ENCODE results near the gene LMX1B. TPM values are rescaled to one million over a fixed set of nuclear protein-coding genes. Genes with fewer than 3 reads are reported as not detected.

LMX1B gene
- total and polyA plus RNA-seq, 7 donors: 0.01 to 0.26 (median 0.08) TPM; not detected in 1

GRCh38 chr9:126615245-126615790 lies 1.6 kb downstream of the LMX1B start:
- peak overlapping the region; percentile 30 for H3K4me3 ChIP-seq
- H3K9me3 ChIP-seq: no peaks in the 10 kb centered on the region
- H3K4me1 ChIP-seq: peaks cover 13% of the 10 kb centered on the region
- no peak overlapping the region for H3K27ac ChIP-seq
- WGBS, 3 donors: 8 to 14% (median 11%) methylated on average over 30 to 62 of the region's 62 CpGs
- DNase-seq (peak in 1 of 2 donors; percentile 51), ATAC-seq (no peak)
- H3K27me3 ChIP-seq (ENCODE audit: insufficient read depth in 3 of 3, low read length in 2 of 3): peaks cover 3 to 91% (median 53%) of the 10 kb centered on the region in 3 donors
- no peaks in the 10 kb centered on the region for H3K36me3 ChIP-seq (ENCODE audit: insufficient read depth in 1 of 2, low read depth in 1 of 2)
- intact Hi-C loops (cut with DNase I): no loop called here
- no peak for TF ChIP-seq CTCF (IDR thresholded peaks at IDR 0.05)

GRCh38 chr9:126615791-126616447 lies 2.2 kb downstream of the LMX1B start:
- Histone ChIP-seq H3K27ac (no peak overlapping the region), H3K9me3 (no peaks in the 10 kb centered on the region), H3K27me3 (ENCODE audit: insufficient read depth in 3 of 3, low read length in 2 of 3) (peaks cover 3 to 91% (median 53%) of the 10 kb centered on the region in 3 donors), H3K36me3 (ENCODE audit: insufficient read depth in 1 of 2, low read depth in 1 of 2) (no peaks in the 10 kb centered on the region), H3K4me1 (peaks cover 13% of the 10 kb centered on the region), H3K4me3 (no peak overlapping the region)
- DNase-seq (no peak), ATAC-seq (no peak)
- no peak for TF ChIP-seq CTCF (IDR thresholded peaks at IDR 0.05)
- intact Hi-C loops (cut with DNase I): no loop called here
- 66 to 72% (median 67%) methylated on average over 14 of the region's 14 CpGs for WGBS, 3 donors

- no peak for TF ChIP-seq CTCF (IDR thresholded peaks at IDR 0.05)
- intact Hi-C loops (cut with DNase I): no loop called here
- H3K27ac ChIP-seq: no peak overlapping the region
- H3K27me3 ChIP-seq (ENCODE audit: insufficient read depth in 3 of 3, low read length in 2 of 3): peaks cover 3 to 91% (median 50%) of the 10 kb centered on the region in 3 donors
- peaks cover 11% of the 10 kb centered on the region for H3K4me1 ChIP-seq
- DNase-seq: no peak
- H3K4me3 ChIP-seq: no peak overlapping the region
- H3K36me3 ChIP-seq (ENCODE audit: insufficient read depth in 1 of 2, low read depth in 1 of 2): no peaks in the 10 kb centered on the region
- ATAC-seq: no peak
- H3K9me3 ChIP-seq: no peaks in the 10 kb centered on the region
- WGBS, 3 donors: 91 to 93% (median 93%) methylated on average over 10 of the region's 10 CpGs
Measured at GRCh38 chr9:126616521-126616976, 2.8 kb downstream of the LMX1B start.

- Histone ChIP-seq H3K4me1 (peaks cover 5% of the 10 kb centered on the region), H3K4me3 (no peak overlapping the region), H3K36me3 (ENCODE audit: insufficient read depth in 1 of 2, low read depth in 1 of 2) (no peaks in the 10 kb centered on the region), H3K27me3 (ENCODE audit: insufficient read depth in 3 of 3, low read length in 2 of 3) (peaks cover 3 to 87% (median 46%) of the 10 kb centered on the region in 3 donors), H3K27ac (no peak overlapping the region), H3K9me3 (no peaks in the 10 kb centered on the region)
- intact Hi-C loops (cut with DNase I): no loop called here
- DNase-seq: no peak
- TF ChIP-seq CTCF (IDR thresholded peaks at IDR 0.05): no peak
- 77 to 83% (median 78%) methylated on average over 18 of the region's 18 CpGs for WGBS, 3 donors
- no peak for ATAC-seq
Measured at GRCh38 chr9:126617003-126617822, 3.5 kb downstream of the LMX1B start.
